NCI-H187 (cell line): Measurements from ENCODE around the gene SNX8.
"Not testable (repeated sequence)": the region's sequence is repeated elsewhere in the genome, so short reads cannot be mapped to it uniquely, and the experiment has no call there.

Experiments
- DNase-seq, 2 experiments: peaks; one replicate each; lab custom pipeline; 2025; lab: John Stamatoyannopoulos, UW

The SNX8 gene

GRCh38 chr7:2314209-2314955 is at the start of gene SNX8:
SNX8 (minus strand) TSS chr7:2314441; CDS start chr7:2314421, 20 bp downstream.
- peak; percentile 67 to 94 for DNase-seq

- no peak for DNase-seq
These were observed 48.3 kb upstream of the SNX8 start for GRCh38 chr7:2362385-2363088.

GRCh38 chr7:2360796-2361195 is 46.6 kb upstream of the SNX8 start:
- no peak for DNase-seq

DNA sequence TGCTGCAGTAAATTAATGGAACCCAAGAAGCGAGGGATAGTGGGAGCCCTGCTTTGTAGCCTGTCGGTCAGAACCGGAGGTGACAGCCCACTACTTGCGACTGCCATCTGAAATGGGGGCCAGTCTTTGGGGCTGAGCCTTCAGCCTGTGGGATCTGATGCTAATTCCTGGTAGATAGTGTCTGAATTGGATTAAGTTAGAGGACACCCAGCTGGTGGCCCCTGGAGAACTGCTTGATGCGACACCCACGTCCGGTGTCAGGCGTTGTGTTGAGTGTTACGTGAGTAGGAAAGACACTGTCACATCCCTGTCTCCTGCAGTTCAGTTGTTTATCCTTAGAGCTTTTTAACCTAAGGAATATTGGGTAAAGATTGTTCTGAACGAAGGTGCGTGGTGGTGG is 45.4 kb upstream of the SNX8 start:
- DNase-seq, result no peak

GRCh38 chr7:2358968-2359527 is 44.8 kb upstream of the SNX8 start:
- no peak for DNase-seq

DNA sequence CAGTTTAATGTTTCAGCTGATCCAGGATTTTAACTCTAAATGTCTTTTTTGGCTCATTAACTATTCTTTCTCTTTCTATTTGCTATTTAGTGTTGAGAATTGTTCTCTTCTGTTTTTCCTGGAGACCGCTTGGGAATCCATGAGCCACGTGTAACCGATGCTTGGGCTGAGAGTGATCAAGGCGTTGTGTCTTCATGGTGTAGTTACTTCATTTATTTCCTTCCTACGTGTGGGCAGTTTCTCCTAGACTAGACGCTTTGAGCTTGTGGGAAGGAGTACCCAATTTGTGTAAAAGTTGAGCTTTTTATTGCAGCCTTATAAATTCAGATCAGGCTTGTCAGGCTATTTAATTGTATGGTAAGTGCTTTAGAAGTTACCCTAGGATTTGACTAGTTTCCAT is 43.3 kb upstream of the SNX8 start:
- no peak for DNase-seq

DNA sequence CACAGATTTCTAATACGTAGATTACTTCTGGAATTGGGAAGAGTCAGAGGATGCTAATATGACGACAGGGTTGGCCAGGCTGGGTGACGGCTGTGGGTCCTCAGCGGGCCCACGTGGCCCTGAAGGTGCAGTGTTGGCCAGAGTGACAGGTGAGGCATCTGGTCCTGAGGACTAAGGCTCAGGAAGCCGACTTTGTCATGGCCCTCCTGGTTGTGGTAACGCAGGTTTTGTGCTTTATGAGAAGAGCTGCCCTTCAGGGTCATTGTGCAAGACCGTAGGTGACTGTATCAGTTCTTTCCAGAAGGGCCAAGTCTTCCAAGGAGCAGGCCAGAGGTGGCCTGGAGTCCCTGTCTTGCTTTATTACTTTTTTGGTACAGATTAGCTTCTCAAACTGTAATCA is 42.9 kb upstream of the SNX8 start:
- no peak for DNase-seq

DNA sequence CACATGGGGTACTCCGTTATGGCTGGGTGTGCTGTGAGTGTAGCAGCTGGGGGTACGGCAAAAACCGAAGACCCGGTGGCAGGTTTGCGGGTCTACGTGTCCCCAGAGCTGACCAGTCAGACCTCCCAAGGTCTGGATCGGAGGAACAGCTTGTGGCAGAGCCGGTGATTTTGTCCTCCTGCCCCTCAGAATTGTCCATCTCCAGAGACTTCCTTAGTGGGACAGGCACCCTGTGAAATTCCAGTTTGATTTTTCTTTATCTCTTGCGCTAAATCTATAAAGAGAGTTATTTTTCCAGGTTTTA is 41.4 kb upstream of the SNX8 start:
- DNase-seq, result no peak

DNA sequence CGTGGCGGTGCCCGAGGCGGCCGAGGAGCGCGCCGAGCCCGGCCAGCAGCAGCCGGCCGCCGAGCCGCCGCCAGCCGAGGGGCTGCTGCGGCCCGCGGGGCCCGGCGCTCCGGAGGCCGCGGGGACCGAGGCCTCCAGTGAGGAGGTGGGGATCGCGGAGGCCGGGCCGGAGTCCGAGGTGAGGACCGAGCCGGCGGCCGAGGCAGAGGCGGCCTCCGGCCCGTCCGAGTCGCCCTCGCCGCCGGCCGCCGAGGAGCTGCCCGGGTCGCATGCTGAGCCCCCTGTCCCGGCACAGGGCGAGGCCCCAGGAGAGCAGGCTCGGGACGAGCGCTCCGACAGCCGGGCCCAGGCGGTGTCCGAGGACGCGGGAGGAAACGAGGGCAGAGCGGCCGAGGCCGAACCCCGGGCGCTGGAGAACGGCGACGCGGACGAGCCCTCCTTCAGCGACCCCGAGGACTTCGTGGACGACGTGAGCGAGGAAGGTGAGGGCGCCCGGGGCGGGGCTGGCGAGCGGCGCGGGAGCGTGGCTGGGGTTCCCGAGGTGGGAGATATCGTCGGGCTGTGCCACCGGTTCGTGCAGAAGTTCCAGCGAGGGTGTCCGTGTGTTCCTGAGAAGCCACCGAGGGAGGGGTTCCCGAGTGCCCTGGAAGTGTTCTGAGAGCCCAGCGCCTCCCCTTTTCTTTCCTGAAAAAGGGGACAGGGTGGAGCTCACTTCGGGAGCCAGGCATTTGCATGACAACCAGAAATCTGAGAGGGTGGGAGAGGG is 40.9 kb upstream of the SNX8 start:
- no peak for DNase-seq

- peak; percentile 87 to 100 for DNase-seq
These were observed 40.1 kb upstream of the SNX8 start, which contains the start of gene EIF3B for GRCh38 chr7:2354186-2354938. EIF3B (plus strand) TSS chr7:2354827; CDS start chr7:2354922, 95 bp downstream.

- DNase-seq, result peak in 1 of 2 experiments; percentile 79
These were observed 39.6 kb upstream of the SNX8 start for GRCh38 chr7:2353936-2354185.

- peak in 1 of 2 experiments; percentile 65 for DNase-seq
These were observed 39.1 kb upstream of the SNX8 start for GRCh38 chr7:2353113-2353935.

- no peak for DNase-seq
These were observed 36.6 kb upstream of the SNX8 start for GRCh38 chr7:2350861-2351260.

DNA sequence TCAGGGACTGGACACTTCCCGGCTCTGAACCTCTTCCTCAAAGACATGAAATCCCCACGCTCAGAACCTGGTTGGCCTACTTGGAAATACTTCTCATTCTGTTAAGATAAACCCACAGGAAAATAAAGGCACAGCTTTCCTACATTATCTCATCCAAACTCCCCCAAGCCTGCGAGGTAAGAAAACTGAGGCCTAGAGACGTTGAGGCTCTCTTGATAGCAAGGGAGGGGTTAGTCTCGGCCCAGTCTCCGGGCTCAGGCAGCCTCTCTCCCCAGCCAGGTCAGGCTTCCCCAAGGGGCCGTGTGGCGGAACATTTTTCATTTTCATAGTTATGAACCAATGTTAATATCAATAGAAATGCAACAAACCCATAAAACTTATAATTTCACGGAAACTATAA is 35.8 kb upstream of the SNX8 start:
- DNase-seq, result no peak

DNA sequence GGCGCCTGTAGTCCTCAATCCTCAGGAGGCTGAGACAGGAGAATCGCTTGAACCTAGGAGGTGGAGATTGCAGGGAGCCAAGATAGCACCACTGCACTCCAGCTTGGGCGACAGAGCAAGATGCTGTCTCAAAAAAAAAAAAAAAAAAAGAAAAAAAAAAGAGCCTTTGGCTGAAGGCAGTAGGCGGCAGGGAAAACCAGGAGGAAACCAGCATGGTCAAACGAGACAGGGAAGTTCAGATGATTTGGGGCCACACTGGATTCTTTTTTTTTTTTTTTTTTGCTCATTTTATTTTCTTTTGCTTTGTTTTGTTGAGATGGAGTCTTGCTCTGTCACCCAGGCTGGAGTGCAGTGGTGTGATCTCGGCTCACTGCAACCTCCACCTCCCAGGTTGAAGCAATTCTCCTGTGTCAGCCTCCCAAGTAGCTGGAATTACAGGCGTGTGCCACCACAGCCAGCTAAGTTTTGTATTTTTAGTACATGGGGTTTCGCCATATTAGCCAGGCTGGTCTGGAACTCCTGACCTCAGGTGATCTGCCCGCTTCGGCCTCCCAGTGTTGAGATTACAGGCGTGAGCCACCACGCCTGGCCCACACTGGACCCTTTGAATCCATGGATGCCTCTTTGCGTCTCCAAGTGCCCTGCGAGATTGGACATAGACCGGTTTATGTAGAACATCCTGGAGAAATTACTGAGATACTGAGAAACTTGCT is 33.3 kb upstream of the SNX8 start:
- DNase-seq, result not testable (repeated sequence)

DNA sequence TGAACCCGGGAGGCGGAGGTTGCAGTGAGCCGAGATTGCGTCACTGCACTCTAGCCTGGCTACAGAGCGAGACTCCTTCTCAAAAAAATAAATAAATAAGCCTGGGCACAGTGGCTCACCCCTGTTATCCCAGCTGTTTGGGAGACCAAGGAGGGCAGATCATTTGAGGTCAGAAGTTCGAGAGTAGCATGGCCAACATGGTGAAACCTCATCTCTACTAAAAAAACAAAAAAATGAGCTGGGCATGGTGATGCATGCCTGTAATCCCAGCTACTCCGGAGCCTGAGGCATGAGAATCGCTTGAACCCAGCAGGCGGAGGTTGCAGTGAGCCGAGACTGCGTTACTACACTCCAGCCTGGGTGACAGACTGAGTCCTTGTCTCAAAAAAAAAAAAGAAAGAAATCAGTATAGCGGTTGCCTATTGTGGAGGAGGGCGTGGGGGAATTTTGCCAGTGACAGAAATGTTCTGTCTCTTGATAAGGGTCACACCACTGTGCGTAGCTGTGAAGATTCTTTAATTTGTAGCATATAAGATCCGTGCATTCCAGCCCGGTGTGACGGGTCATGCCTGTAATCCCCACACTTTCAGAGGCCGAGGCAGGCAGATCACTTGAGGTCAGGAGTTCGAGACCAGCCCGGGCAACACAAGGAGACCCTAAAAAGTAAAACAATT is 22.5 kb upstream of the SNX8 start:
- DNase-seq, result no peak

DNA sequence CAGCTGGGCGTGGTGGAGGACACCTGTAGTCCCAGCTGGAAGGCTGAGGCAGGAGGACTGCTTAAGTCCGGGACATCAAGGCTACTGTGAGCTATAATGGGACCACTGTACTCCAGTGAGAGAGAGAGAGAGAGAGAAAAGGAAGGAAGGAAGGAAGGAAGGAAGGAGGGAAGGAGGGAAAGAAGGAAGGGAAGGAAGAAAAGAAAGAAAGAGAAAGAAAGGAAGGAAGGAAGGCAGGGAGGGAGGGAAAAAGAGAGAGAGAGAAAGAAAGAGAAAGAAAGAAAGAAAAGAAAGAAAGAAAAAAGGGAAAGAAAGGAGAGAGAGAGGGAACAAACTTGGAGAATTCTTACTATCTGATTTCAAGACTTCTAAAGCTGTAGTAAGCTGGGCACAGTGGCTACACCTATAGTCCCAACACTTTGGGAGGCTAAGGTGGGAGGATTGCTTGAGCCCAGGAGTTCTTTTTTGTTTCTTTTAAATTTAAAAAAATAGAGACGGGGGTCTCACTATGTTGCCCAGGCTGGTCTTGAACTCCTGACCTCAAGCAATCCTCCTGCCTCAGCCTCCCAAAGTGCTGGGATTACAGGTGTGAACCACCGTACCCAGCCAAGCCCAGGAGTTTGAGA is 18.5 kb upstream of the SNX8 start:
- not testable (repeated sequence) for DNase-seq

- no peak for DNase-seq
These were observed 17.5 kb upstream of the SNX8 start for GRCh38 chr7:2331707-2332106.

DNA sequence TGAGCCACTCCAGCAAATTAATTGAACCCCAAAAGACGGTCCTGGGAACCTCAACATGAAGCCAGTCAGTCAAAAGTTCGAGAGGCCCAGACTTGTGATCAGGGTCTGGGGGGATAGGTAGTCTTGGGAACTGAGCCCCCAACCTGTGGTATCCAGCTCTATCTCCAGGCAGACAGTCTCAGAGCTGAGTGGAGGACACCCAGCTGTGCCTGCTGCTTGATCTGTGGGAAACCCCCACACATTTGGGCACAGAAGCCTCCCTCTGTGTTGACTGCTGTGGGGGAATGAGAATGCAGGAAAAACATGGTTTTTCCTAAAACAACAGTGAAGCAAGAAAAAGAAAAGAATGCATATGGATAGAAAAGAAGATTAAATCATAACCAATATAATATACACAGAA is 16.3 kb upstream of the SNX8 start:
- no peak for DNase-seq

GRCh38 chr7:2326951-2327350 is 12.7 kb upstream of the SNX8 start:
- no peak for DNase-seq
